Endothelial cell (in vitro differentiated cells): ENCODE measurements around the gene CAMKMT. TPM values are rescaled to one million over a fixed set of nuclear protein-coding genes. Genes with fewer than 3 reads are reported as not detected.

Source experiments
- DNase-seq: peaks from one replicate; pipeline ENCODE4 v3.0.0; 2021; ENCODE audit warnings: low spot score
- H3K27ac Mint-ChIP-seq: one replicate; pipeline ENCODE4 v1.8.0; 2021; ENCODE audit warnings: mixed read lengths, inconsistent platforms; ENCODE audit not compliant: unreplicated experiment
- H3K27me3 Mint-ChIP-seq: one replicate; pipeline ENCODE4 v1.8.0; 2021; ENCODE audit warnings: mild to moderate bottlenecking, moderate library complexity, mixed read lengths, inconsistent platforms; ENCODE audit not compliant: unreplicated experiment
- H3K36me3 Mint-ChIP-seq: one replicate; pipeline ENCODE4 v1.8.0; 2021; ENCODE audit warnings: mild to moderate bottlenecking, low read depth, mixed read lengths, inconsistent platforms; ENCODE audit not compliant: unreplicated experiment
- H3K4me1 Mint-ChIP-seq: one replicate; pipeline ENCODE4 v1.8.0; 2021; ENCODE audit warnings: mild to moderate bottlenecking, mixed read lengths, inconsistent platforms; ENCODE audit not compliant: unreplicated experiment
- H3K4me3 Mint-ChIP-seq: one replicate; pipeline ENCODE4 v1.8.0; 2021; ENCODE audit warnings: mild to moderate bottlenecking, mixed read lengths, inconsistent platforms; ENCODE audit not compliant: unreplicated experiment
- H3K9me3 Mint-ChIP-seq: one replicate; pipeline ENCODE4 v1.8.0; 2021; ENCODE audit warnings: mixed read lengths, inconsistent platforms; ENCODE audit not compliant: unreplicated experiment
- long read RNA-seq: library from polyadenylated mRNA; unstranded; transcript quantifications from one replicate; pipeline ENCODE4 v2.0.0, GENCODE V29; 2020; ENCODE audit not compliant: unreplicated experiment
- total RNA-seq: library from RNA; stranded (reverse); fragmentation: NEBNext Ultra II Directional; extraction: Animal tissue kit (Norgen Biotek cat#: 25700); gene quantifications from one replicate; pipeline ENCODE4 v1.2.1, GENCODE V29; 2021; ENCODE audit not compliant: unreplicated experiment
- TF ChIP-seq, protein P1 (sequence below): fragments of 200-600 bp; sonication (generic); IDR thresholded peaks from one replicate; pipeline ENCODE4 v1.5.0; 2021; ENCODE audit warnings: antibody characterized with exemption; ENCODE audit not compliant: unreplicated experiment

CAMKMT gene
- total RNA-seq: 8.4 TPM
- long read RNA-seq: 0 reads

DNA sequence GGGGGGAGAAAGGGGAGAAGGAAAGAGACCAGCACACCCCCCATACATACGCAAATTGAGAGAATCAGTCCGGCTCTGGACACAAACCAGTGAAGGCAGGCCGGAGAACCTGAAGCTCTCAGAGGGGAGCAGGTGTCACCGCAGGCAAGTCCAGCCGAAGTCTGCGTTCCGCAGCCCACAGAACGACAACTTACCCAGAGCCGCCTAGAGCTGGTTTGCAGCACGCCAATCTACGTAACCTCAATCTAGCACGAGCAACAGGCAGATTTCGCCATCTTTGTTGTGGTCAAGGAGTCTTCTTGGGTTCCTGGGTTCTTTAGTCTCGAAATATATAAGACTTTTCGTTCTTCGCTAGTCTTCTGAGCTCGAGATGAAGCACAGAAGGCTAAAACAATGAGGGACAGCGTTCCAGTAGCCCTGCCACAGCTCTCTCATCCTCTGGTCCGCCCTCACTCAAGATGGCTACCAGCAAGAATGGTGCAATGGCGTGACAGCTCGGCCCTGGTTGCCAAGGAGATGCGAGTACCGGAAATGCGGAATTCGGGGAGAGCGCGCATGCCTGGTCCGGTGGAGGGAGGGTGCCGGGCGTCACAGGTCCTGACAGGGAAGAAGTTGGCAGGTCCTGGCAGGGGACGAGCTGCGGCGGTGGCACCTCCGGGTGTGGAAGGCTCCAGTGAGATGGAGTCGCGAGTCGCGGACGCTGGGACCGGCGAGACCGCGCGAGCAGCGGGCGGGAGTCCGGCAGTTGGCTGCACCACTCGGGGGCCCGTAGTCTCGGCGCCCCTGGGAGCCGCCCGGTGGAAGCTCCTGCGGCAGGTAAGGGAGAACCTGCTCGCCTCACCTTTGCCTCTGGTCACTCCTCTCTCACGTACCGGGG, at the start of gene CAMKMT, which contains the start of gene PREPL:
TSS of gene CAMKMT (plus strand) at position 618 of the 877 bp plus-strand sequence.
TSS of gene PREPL (minus strand) at position 165 of the 877 bp plus-strand sequence. CDS start 15,152 bp downstream, outside the sequence.
- Mint-ChIP-seq H3K27me3 (peaks cover 7% of the 10 kb centered on the region), H3K4me3 (peak within 1 kb of the TSS; percentile 100), H3K27ac (peak within 1 kb of the TSS; percentile 100), H3K9me3 (no peaks in the 10 kb centered on the region), H3K4me1 (peaks cover 17% of the 10 kb centered on the region), H3K36me3 (no peaks in the 10 kb centered on the region)
- peak; percentile 95 for DNase-seq
- TF ChIP-seq, protein P1, sequence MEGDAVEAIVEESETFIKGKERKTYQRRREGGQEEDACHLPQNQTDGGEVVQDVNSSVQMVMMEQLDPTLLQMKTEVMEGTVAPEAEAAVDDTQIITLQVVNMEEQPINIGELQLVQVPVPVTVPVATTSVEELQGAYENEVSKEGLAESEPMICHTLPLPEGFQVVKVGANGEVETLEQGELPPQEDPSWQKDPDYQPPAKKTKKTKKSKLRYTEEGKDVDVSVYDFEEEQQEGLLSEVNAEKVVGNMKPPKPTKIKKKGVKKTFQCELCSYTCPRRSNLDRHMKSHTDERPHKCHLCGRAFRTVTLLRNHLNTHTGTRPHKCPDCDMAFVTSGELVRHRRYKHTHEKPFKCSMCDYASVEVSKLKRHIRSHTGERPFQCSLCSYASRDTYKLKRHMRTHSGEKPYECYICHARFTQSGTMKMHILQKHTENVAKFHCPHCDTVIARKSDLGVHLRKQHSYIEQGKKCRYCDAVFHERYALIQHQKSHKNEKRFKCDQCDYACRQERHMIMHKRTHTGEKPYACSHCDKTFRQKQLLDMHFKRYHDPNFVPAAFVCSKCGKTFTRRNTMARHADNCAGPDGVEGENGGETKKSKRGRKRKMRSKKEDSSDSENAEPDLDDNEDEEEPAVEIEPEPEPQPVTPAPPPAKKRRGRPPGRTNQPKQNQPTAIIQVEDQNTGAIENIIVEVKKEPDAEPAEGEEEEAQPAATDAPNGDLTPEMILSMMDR: no peak

- DNase-seq: no peak
- H3K9me3 Mint-ChIP-seq: peaks cover 14% of the 10 kb centered on the region
- TF ChIP-seq, protein P1: no peak
- H3K27ac Mint-ChIP-seq: no peak overlapping the region
- H3K4me1 Mint-ChIP-seq: no peaks in the 10 kb centered on the region
- peaks cover 23% of the 10 kb centered on the region for H3K36me3 Mint-ChIP-seq
- H3K27me3 Mint-ChIP-seq: no peaks in the 10 kb centered on the region
- no peak overlapping the region for H3K4me3 Mint-ChIP-seq
These were observed 47.4 kb upstream of the CAMKMT start for GRCh38 chr2:44314362-44314761.

GRCh38 chr2:44315945-44316344, 45.8 kb upstream of the CAMKMT start:
- TF ChIP-seq, protein P1: no peak
- H3K27me3 Mint-ChIP-seq: no peaks in the 10 kb centered on the region
- H3K9me3 Mint-ChIP-seq: peaks cover 7% of the 10 kb centered on the region
- no peak overlapping the region for H3K27ac Mint-ChIP-seq
- no peak overlapping the region for H3K4me3 Mint-ChIP-seq
- DNase-seq: no peak
- peaks cover 14% of the 10 kb centered on the region for H3K36me3 Mint-ChIP-seq
- no peaks in the 10 kb centered on the region for H3K4me1 Mint-ChIP-seq

GRCh38 chr2:44320832-44321231, 40.9 kb upstream of the CAMKMT start:
- DNase-seq: no peak
- H3K4me3 Mint-ChIP-seq: no peak overlapping the region
- H3K27me3 Mint-ChIP-seq: no peaks in the 10 kb centered on the region
- H3K36me3 Mint-ChIP-seq: peaks cover 7% of the 10 kb centered on the region
- TF ChIP-seq, protein P1: no peak
- H3K9me3 Mint-ChIP-seq: no peaks in the 10 kb centered on the region
- no peak overlapping the region for H3K27ac Mint-ChIP-seq
- no peaks in the 10 kb centered on the region for H3K4me1 Mint-ChIP-seq

- no peak for DNase-seq
- Mint-ChIP-seq H3K27me3 (no peaks in the 10 kb centered on the region), H3K27ac (no peak overlapping the region), H3K36me3 (peaks cover 7% of the 10 kb centered on the region), H3K4me3 (no peak overlapping the region), H3K4me1 (no peaks in the 10 kb centered on the region), H3K9me3 (no peaks in the 10 kb centered on the region)
- TF ChIP-seq, protein P1: no peak
These were observed 40.4 kb upstream of the CAMKMT start for GRCh38 chr2:44321360-44321759.
